Effector CD8-positive, alpha-beta T cell (primary cell): ENCODE results near the gene ATP1B2.
"Not testable (repeated sequence)": the region's sequence is repeated elsewhere in the genome, so short reads cannot be mapped to it uniquely, and the experiment has no call there.

Experiments
- DNase-seq: peaks from one replicate; lab custom pipeline; 2025; lab: John Stamatoyannopoulos, UW

The ATP1B2 gene

DNA sequence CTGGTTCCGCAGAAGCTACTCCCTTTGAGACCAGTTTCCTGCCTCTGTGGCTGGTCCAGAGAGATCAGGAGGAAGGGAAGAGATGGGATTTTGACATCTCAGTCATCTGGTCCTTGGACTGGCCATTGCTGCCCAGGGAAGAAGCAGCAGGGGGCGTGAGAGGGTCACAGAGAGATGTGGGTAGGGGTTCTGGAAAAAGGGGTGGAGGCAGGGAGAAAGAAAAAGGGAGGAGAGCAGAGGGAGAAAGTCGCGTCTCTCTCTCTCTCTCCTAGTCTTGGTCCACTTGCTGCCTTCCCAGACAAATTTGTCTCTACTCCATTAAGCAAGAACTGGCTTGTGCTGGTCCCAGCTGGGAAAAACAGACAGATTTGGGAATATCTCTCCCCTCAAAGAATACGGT is 16.3 kb upstream of the ATP1B2 start:
- DNase-seq: no peak

DNA sequence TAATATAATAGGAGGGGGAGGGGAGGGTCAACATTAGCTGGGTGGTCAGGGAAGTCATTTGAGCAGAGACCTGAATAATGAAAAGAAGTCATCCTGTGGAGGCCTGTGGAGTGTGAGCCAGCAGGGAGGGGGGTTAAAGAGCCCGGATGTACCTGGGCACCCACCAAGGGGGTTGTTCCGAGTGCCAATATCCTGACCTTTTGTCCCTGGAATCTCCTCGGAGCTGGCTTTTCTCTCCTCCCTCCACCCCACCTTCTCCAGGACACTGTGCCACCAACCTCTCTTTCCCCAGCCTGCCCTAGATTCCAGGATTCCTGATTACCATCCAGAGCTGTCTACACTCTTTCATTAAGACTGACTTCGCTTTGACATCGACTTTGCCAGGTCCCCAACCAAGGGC is 14.6 kb upstream of the ATP1B2 start:
- no peak for DNase-seq

DNA sequence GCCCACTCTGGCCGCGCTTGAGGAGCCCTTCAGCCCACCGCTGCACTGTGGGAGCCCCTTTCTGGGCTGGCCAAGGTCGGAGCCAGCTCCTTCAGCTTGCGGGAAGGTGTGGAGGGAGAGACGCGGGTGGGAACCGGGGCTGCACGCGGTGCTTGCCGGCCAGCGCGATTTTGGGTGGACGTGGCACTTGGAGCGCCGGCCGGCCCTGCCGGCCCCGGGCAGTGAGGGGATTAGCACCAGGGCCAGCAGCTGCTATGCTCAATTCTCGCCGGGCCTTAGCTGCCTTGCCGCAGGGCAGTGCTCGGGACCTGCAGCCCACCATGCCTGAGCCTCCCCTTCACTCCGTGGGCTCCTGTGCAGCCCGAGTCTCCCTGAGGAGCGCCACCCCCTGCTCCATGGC is 9.9 kb upstream of the ATP1B2 start:
- DNase-seq: no peak

DNA sequence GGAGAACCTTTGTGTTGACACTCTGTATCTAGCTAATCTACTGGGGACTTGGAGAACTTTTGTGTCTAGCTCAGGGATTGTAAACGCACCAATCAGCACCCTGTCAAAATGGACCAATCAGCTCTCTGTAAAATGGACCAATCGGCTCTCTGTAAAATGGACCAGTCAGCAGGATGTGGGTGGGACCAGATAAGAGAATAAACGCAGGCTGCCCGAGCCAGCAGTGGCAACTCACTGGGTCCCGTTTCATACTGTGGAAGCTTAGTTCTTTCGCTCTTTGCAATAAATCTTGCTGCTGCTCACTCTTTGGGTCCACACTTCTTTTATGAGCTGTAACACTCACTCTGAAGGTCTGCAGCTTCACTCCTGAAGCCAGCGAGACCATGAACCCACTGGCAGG is 9.1 kb upstream of the ATP1B2 start:
- not testable (repeated sequence) for DNase-seq

DNA sequence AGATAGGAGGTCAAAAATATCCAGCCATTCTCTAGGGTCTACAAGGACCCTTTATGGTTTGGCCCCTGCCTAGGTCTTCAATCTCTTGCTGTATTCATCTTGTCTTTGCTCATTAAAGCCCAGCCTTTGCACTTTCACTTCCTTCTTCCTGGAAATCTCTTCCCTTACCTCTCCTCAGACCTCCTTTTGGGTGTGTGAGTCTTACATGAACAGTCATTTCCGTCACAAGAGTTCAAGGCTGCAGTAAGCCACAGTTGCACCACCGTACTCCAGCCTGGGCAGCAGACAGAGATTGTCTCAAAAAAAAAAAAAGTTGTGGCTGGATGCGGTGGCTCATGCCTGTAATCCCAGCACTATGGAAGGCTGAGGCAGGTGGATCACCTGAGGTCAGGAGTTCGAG is 6.0 kb upstream of the ATP1B2 start:
- DNase-seq: no peak

DNA sequence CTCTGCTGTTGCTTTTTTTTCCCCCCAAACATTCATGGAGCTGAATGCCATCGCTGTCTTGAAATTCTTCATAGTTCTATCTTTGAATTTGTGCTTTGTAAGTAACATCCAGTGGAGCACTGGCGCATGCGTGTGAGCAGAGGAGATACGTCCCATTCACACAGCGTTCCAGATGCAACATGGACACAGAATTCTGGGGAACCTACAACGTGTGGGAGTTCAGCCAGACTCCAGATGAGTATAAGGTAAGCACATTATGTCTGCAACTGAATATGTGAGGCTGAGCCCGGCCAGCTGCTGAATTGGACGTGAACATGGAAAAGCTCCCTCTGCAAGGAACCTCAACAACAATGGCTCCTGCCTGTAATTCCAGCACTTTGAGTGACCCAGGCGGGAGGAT is 4.3 kb upstream of the ATP1B2 start:
- no peak for DNase-seq

DNA sequence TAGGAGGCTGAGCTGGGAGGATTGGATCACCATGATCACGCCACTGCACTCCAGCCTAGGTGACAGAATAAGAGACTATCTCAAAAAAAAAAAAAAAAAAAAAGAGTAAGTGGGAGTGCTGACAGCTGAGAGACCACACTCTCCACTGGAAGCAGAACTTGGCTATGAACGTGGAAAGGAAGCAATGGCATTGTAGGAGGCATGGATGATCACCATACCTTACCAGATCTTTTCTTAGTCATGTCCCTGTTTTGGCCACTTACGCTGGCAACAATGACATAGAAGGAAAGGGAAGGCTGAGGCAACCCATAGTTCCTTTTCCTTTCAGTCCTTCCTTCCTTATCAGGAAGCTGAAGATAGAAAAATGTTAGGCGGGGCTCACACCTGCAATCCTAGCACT is 3.7 kb upstream of the ATP1B2 start:
- no peak for DNase-seq

DNA sequence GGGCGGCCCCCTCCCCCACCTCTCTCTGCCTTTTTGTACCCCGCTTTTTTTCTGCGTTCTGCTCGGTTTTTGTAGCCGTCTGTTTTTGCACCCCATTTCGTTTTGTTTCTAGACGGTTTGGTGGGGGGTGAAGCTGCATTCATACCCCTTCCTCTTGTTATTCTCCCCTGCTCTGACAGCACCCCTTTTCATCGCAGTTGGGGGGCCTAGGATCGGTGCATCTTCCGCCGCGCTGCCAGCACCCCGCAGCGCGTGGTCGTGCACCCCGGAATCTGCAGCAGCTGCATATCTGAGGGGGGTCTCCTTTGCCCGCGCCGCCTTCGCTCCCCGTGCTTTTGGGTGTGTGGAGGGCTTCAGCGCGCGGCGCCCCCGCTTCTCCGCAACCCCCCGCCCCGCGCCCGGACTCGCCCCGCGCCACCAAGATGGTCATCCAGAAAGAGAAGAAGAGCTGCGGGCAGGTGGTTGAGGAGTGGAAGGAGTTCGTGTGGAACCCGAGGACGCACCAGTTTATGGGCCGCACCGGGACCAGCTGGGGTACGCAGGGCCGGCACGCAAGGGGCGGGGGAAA is 455 bp downstream of the ATP1B2 start:
- DNase-seq: no peak

DNA sequence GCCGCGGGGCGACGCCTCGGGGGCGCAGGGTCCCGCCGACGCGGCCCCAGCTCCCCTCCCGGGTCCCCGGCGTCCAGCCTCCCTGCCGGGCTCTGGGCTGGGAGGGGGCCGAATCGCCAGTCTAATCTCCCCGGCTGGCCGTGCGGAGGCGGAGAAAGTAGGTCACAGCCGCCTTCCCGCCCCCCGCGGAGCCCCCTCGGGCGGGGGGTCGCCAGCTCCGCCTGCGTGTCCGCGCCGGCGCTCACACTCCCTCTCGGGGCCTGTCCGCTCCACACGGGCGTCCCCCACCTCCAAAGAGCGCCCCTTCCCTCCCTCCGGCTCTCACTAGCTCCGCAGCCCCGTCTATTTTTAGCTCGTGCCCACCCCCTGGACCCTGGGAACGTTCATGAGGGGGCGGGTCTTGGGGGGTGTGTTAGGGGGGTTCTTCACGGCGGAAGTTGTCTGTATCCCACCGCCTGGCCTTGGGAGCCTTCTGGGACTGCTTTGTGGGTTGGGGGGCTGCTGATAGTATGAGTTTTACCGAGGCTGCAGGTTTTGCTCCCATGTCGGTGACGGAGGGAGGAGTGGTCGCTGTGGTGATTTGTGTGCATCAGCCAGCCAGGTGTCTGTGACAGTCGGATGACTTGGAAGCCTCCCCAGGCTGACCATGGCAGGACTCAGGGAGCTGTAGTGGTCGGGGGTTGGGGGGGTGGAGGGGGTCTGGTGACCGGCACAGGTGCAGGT is 1.1 kb downstream of the ATP1B2 start:
- no peak for DNase-seq

DNA sequence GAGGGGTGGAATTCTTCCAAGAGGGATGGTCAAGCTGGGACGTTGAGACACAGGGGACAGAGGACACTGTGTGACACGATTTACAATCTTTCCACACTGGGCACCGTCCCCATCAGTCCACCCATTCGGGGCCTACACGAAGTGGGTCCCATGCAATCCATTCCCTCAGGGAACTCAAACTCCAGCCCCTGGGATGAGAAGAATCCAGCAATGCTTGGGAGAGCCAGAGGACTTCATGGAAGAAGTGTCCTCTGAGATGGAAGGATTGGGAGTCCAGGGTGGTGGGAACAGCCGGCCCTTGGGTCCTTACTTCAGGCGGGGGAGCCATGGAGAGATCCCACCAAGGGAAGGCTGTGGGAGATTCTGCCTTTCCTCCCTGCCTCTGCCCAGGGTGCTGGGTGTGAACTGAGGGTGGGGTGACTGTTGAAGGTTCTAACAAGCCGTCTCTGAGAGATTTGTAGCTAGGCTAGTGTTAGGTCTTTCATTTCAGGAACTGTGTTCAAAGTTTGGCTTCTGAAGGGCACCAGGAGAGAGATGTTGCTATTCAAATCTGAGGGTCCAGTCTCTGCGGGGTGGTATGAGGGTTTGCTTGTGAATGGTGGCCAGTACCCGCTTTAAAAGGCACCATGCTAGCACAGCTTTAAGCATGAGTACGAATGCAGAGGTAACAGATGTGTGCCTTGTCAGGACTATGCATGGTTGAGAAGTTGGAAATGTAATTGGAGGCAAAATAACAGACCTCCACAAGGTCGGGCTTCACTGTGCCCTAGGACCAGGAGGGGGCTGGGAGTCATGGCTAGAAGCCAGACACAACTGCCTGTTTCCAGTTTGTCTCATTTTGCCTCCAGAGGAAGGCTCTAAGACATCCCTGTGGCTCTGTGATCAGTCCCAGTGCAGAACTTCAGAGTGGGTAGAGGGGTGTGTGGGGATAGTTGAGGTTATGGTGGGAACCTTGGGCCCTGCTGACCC is 1.9 kb downstream of the ATP1B2 start:
- no peak for DNase-seq

DNA sequence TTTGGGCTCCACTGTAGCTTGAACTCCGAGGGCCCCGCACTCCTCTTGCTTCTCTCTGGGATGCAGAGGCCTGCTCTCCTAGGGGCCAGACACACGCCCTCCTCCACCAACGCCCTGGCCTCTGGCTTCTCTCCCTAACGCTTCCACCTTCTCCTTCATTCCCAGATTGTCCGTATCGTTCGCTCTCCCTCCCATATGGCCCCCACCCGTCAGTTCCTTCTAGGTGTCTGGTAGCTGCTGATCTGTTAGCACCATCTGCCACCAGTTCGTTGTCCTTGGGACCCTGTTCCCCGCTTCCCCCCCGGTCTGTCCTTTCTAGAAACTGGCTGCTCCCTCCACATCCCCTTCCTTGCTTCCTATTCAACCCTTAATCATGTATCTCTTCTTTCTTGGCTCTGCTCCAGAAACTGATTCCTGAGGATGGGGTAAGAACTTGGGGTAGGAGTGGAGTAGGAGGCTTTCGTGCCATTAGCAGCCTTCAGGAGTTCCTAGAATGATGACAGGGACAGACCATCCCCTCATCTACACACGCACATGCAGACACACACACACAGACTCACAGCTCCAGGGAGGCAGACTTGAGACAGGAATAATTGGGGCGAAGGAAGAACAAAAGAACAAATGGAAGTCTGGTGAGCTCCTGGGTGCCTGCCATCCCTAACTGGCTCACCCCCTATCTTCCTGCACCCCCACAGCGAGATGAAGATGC is 4.3 kb downstream of the ATP1B2 start:
- DNase-seq: no peak

DNA sequence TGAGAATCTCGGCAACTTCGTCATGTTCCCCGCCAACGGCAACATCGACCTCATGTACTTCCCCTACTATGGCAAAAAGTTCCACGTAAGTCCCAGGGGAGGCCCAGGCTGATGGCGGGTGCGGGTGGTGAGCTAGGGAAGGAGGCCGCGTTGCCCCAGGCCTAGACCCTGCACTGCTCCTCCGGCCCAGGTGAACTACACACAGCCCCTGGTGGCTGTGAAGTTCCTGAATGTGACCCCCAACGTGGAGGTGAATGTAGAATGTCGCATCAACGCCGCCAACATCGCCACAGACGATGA is 4.8 kb downstream of the ATP1B2 start:
- no peak for DNase-seq

DNA sequence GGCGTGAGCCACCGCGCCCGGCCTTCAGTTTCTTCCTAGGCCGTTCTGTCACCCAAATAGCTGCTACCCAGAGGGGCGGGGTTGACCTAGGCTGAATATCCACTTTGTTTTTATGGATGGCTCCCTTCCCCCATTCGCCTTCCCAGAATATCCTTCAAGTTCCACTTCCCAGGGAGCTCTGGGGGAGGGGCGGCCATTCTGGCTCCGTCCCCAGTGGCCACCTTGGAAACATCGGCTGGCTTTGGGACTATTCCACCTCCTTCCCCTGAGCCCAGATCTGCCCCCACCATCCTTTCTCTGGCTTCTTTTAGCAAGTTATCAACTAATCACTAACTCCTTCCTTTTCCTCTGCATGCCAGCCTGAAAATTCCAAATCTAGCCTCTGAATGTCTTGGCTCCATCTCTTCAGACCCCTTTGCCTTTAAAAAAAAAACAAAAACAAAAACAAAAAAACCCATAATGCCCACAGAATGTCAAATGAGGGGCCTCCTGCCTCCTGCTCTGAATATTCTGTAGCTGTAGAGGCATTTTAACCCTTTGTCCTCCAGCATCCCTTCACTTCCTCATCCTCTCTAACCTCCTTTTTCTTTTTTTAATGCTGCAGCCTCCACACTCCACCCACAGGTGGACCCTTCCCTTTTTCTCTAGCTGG is 6.4 kb downstream of the ATP1B2 start:
- DNase-seq: no peak

DNA sequence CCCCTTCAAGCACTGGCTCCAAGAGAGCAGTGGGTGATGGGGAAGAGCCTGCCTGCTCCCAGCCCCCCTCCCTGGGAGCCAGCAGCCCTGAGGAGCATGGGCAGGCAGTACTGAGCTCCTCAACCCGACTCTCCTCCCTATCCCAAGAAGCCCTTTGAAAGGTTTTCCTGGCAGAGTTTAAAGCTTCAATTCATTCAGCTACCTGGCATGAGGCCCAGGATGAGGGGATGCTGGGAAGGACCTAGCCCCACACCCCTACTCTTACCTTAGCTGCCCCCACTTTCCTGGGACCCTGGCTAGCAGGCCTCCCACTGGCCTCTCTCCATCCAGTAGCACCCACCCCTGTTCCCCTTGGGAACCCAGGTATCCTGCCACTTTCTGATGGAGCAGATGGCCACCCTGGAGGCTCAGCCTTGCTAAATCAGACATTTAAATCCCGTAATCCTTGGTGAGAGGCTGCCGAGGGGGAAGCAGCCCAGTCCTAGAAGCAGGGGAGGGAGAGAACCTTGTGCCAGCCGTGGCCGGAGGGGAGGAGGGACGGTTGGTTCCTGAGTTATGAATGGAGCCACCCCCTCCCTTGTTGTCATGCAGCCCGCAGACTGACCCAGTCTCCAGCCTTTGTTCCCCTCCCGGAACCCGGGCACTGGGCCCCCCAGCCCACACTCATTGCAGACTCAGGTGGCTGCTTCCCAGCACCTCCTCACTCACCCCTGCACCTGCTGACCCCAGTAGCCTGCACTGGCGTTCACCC is 17.1 kb downstream of the ATP1B2 start:
- DNase-seq: no peak

DNA sequence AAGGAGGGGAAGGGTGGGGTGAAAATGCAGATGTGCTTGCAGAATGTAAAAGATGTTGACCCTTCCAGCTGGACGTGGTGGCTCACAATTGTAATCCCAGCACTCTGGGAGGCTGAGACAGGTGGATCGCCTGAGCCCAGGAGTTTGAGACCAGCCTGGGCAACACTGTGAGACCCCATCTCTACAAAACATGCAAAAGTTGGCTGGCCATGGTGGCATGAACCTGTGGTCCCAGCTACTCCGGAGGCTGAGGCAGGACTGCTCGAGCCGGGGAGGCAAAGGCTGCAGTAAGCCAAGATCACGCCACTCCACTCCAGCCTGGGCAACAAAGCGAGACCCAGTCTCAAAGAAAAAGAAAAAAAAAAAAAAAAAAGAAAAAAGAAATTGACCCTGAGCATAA is 17.8 kb downstream of the ATP1B2 start:
- no peak for DNase-seq

DNA sequence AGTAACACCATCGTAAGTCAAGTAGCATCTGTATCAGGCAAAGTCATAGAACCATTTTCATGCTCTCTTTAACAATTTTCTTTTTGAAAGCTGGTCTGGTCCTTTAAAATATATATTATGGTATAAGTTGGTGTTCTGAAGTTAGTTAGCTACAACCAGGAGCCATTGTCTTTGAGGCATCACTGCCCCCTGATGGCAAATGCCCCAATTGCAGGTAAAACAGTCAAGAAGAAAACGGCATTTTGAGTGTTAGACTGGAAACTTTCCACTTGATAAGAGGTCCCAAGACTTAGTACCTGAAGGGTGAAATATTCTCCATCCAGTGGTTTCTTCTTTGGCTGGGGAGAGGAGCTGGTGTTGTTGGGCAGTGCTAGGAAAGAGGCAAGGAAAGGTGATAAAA is 22.5 kb downstream of the ATP1B2 start:
- DNase-seq: no peak

DNA sequence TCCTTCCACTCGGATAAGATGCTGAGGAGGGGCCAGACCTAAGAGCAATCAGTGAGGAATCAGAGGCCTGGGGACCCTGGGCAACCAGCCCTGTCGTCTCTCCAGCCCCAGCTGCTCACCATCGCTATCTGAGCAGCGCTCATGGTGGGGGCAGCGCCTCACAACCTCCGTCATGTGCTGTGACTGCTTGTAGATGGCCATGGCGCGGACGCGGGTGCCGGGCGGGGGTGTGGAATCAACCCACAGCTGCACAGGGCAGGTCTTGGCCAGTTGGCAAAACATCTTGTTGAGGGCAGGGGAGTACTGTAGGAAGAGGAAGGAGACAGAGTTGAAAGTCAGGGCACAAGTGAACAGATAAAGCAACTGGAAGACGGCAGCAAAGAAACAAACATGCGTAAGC is 24.2 kb downstream of the ATP1B2 start:
- no peak for DNase-seq

DNA sequence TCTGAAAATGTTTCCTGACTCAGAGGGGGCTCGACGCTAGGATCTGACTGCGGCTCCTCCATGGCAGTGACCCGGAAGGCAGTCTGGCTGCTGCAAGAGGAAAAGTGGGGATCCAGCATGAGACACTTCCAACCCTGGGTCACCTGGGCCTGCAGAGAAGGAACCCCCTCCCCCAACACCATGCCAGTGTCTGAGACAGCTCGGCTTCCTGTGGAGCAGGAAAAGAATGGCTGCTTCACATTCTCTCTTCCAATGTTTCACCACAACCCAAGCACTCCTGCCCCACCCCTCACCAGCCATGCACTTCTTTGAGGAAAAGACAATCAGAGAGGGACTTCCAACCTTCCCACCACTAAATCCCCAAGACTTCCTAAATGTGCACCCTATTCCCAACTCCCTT is 25.8 kb downstream of the ATP1B2 start:
- DNase-seq: no peak

DNA sequence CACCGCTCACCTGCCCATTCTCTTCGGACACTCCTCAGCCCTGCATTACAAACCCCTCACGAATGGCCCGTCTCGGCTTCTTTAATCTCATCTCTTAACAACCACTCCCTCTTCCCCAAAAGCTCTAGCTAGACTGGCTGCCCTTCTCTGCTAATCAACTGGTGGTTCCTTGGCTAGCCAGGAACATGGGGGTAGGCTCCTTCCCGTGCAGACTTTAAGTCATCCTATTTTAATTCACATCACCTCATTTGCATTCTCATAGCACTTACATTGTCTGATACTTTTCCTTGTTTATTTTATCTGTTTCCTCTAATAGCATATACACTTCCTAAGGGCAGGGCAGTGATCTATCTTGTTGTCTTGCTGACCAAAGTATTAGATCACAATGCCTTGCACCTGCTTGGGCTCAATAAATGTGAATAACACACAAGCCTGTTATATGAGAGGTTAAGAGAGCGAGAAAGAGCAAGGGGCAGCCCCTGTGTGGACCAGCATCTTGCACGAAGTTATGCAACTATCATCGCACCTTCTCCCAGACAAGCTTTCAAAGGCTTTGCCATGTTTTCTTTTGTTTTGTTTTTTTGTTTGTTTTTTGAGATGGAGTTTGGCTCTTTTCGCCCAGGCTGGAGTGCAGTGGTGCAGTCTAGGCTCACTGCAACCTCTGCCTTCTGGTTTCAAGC is 26.8 kb downstream of the ATP1B2 start:
- DNase-seq: no peak

DNA sequence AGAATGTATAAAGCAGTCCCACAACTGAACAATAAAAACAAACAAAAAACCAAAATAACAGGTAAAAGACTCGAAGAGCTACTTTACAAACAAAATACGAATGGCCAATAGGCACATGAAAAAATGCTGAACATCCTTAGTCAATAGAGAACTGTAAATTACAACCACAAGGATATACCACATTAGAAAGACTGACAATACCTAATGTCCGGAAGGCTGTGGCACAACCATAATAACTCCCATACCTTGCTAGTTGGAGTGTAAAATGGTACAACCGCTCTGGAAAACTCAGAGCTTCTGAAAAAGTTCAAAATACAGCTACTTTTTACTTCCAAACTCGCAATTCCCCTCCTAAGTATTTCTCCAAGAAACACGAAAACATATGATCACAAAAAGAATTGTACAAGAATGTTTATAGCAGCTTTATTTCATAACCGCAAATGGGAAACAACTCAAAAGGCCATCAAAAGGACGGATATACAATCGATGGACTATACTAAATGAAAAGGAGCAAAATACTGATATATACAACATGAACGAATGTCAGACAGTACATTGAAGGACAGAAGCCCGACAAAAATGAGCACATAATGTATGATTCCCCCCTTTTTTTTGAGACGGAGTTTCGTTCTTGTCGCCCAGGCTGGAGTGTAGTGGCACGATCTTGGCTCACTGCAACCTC is 34.3 kb downstream of the ATP1B2 start:
- DNase-seq: no peak
